HL-60 (cell line): ENCODE measurements around the gene FAM117A.

ENCODE experiments used
- CTCF ChIP-seq: IDR thresholded peaks from one replicate; pipeline ENCODE4 v1.5.1; 2011; ENCODE audit warnings: low read length, control low read depth, inconsistent platforms; ENCODE audit not compliant: insufficient read depth
- POLR2AphosphoS5 ChIP-seq: IDR thresholded peaks from 2 replicates; pipeline ENCODE4 v1.6.1; 2012; ENCODE audit warnings: low read depth

- TF ChIP-seq CTCF (no peak), POLR2AphosphoS5 (no peak)
These were observed 29.4 kb upstream of the FAM117A start for GRCh38 chr17:49793309-49793708.
